Measurements from ENCODE around the gene CDK6. TPM values are rescaled to one million over a fixed set of nuclear protein-coding genes. Genes with fewer than 3 reads are reported as not detected.

Gene CDK6
- total and polyA plus RNA-seq, 9 of the 15 experiments (the other 6 are each of a cell fraction or from before 2014, with no cell fraction given), result 7.6 to 109 (median 44.4) TPM

GRCh38 chr7:92736870-92737269, 99.5 kb downstream of the CDK6 start:
- H3K79me2 ChIP-seq (ENCODE audit: control insufficient read depth, insufficient read depth, low read length), result peaks cover 41% of the 10 kb centered on the region; the same call in 2 of the 3 replicates
- no peak overlapping the region for H3K4me2 ChIP-seq (ENCODE audit: insufficient read depth, low read length)
- in situ Hi-C loops (cut with MboI), result no loop called here
- DNase-seq (ENCODE audit: extremely low read depth in 1 of 4, low spot score in 3 of 4) (no peak), ATAC-seq (no peak), FAIRE-seq (no peak)
- H3K9ac ChIP-seq (ENCODE audit: insufficient read depth in 1 of 2, low read depth in 2 of 2, low read length in 2 of 2), result no peak overlapping the region
- H3K4me1 ChIP-seq (replicated peaks in 1 of 2; ENCODE audit: control insufficient read depth in 2 of 2, insufficient read depth in 2 of 2, low read length in 2 of 2), result peaks cover 0 to 7% of the 10 kb centered on the region in 2 experiments; a peak in 2 of 5 replicates
- no peaks in the 10 kb centered on the region for H3K27me3 ChIP-seq (ENCODE audit: control insufficient read depth in 2 of 2, insufficient read depth in 2 of 2, low read length in 2 of 2)
- intact Hi-C loops (cut with micrococcal nuclease), result no loop called here
- 95% methylated on average over 3 of the region's 3 CpGs for WGBS (ENCODE audit: insufficient coverage, low coverage, missing lambda C conversion rate)
- peaks cover 7% of the 10 kb centered on the region; the same call in 2 of the 3 replicates for H3K36me3 ChIP-seq (ENCODE audit: control insufficient read depth, insufficient read depth, low read length)
- POLR2A ChIA-PET, result no interaction called here
- no peak overlapping the region for H3K4me3 ChIP-seq
- BruUV-seq (replicated peaks), result no TSS peak
- H3K27ac ChIP-seq (ENCODE audit: extremely low read depth, low read depth, low read length), result no peak overlapping the region
- no peak overlapping the region for H2AFZ ChIP-seq (ENCODE audit: low read depth, low read length)
- H3K9me1 ChIP-seq (ENCODE audit: control insufficient read depth, insufficient read depth, low read length), result no peaks in the 10 kb centered on the region
- CTCF ChIA-PET (ENCODE audit: low intra/inter-chr PET ratio), result no interaction called here
- TF ChIP-seq RBM25 (IDR thresholded peaks at IDR 0.05; ENCODE audit: low read depth, low read length, severe bottlenecking), result peak; percentile 59
- no peak for TF ChIP-seq PHB2 (IDR thresholded peaks at IDR 0.05; ENCODE audit: low read depth)
- H4K20me1 ChIP-seq (replicated peaks; ENCODE audit: control insufficient read depth, insufficient read depth, low read length), result no peaks in the 10 kb centered on the region
- H3K9me3 ChIP-seq (replicated peaks; ENCODE audit: control insufficient read depth, insufficient read depth, low read depth, low read length), result no peaks in the 10 kb centered on the region

- no peaks in the 10 kb centered on the region for H4K20me1 ChIP-seq (replicated peaks; ENCODE audit: control insufficient read depth, insufficient read depth, low read length)
- no peak overlapping the region for H3K4me3 ChIP-seq
- H3K4me1 ChIP-seq (replicated peaks in 1 of 2; ENCODE audit: control insufficient read depth in 2 of 2, insufficient read depth in 2 of 2, low read length in 2 of 2), result peaks cover 0 to 7% of the 10 kb centered on the region in 2 experiments; a peak in 2 of 5 replicates
- no peak overlapping the region for H3K4me2 ChIP-seq (ENCODE audit: insufficient read depth, low read length)
- H2AFZ ChIP-seq (ENCODE audit: low read depth, low read length), result no peak overlapping the region
- H3K27me3 ChIP-seq (ENCODE audit: control insufficient read depth in 2 of 2, insufficient read depth in 2 of 2, low read length in 2 of 2), result no peaks in the 10 kb centered on the region
- H3K9me1 ChIP-seq (ENCODE audit: control insufficient read depth, insufficient read depth, low read length), result no peaks in the 10 kb centered on the region
- POLR2A ChIA-PET, result no interaction called here
- no peak for FAIRE-seq
- ATAC-seq, result no peak
- intact Hi-C loops (cut with micrococcal nuclease) (no loop called here), in situ Hi-C loops (cut with MboI) (no loop called here)
- CTCF ChIA-PET (ENCODE audit: low intra/inter-chr PET ratio), result no interaction called here
- DNase-seq (ENCODE audit: extremely low read depth in 1 of 4, low spot score in 3 of 4), result no peak
- H3K79me2 ChIP-seq (ENCODE audit: control insufficient read depth, insufficient read depth, low read length), result peaks cover 52% of the 10 kb centered on the region; the same call in 2 of the 3 replicates
- no peak overlapping the region for H3K27ac ChIP-seq (ENCODE audit: extremely low read depth, low read depth, low read length)
- WGBS (ENCODE audit: insufficient coverage, low coverage, missing lambda C conversion rate), result 79% methylated on average over 3 of the region's 3 CpGs
- no TSS peak for BruUV-seq (replicated peaks)
- no peak overlapping the region for H3K9ac ChIP-seq (ENCODE audit: insufficient read depth in 1 of 2, low read depth in 2 of 2, low read length in 2 of 2)
- peaks cover 14% of the 10 kb centered on the region; the same call in 2 of the 3 replicates for H3K36me3 ChIP-seq (ENCODE audit: control insufficient read depth, insufficient read depth, low read length)
- no peaks in the 10 kb centered on the region for H3K9me3 ChIP-seq (replicated peaks; ENCODE audit: control insufficient read depth, insufficient read depth, low read depth, low read length)
- TF ChIP-seq ZFPM2 (CRISPR knock-in tag; IDR thresholded peaks at IDR 0.05) (no peak), KDM1A (IDR thresholded peaks at IDR 0.05) (no peak), ZNF77 (CRISPR knock-in tag; IDR thresholded peaks at IDR 0.05) (no peak), MIER1 (IDR thresholded peaks at IDR 0.05; ENCODE audit: low read depth) (no peak), RFX1 (IDR thresholded peaks at IDR 0.05) (no peak), NCOA1 (IDR thresholded peaks at IDR 0.05; ENCODE audit: low read depth) (no peak), ZNF347 (CRISPR knock-in tag; IDR thresholded peaks at IDR 0.05; ENCODE audit: low read depth) (no peak), NCOA6 (IDR thresholded peaks at IDR 0.05) (no peak), ETS1 (conservative IDR thresholded peaks at IDR 0.05; ENCODE audit: control insufficient read depth, low read depth, low read length) (no peak), SP1 (CRISPR knock-in tag; IDR thresholded peaks at IDR 0.05) (no peak), PTTG1 (tag; IDR thresholded peaks at IDR 0.05; ENCODE audit: low read depth) (no peak)
These were observed 100.7 kb downstream of the CDK6 start for GRCh38 chr7:92735707-92736106.

Data from K562 (cell line).